Fibroblast of peridontal ligament (primary cell): ENCODE measurements around the gene SERPINH1.
A peak's percentile ranks its signal among the peaks of the same experiment; 100 is the strongest.
"Not testable (repeated sequence)": the region's sequence is repeated elsewhere in the genome, so short reads cannot be mapped to it uniquely, and the experiment has no call there.

ENCODE experiments used
- DNase-seq: peaks from one replicate; pipeline ENCODE4 v3.0.0-alpha.2; 2010; ENCODE audit errors: extremely low read depth

Gene SERPINH1

DNA sequence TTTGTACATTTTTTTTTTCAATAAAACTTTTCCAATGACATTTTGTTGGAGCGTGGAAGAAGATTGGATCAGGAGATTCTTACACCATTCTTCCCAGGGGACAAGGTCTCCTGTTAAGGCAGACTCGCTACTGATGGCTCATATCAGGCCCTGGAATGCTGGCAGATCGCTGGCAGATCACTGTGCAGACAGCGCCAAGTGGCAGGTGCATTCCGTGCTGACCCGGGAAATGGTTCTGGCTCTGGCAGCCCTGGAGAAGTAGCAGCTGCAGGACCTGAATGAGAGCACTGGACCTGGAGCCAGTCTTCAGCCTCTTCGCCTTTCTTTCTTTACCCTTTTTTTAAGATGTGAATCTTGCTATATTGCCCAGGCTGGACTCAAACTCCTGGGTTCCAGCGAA, 10.7 kb downstream of the SERPINH1 start:
- DNase-seq = no peak

DNA sequence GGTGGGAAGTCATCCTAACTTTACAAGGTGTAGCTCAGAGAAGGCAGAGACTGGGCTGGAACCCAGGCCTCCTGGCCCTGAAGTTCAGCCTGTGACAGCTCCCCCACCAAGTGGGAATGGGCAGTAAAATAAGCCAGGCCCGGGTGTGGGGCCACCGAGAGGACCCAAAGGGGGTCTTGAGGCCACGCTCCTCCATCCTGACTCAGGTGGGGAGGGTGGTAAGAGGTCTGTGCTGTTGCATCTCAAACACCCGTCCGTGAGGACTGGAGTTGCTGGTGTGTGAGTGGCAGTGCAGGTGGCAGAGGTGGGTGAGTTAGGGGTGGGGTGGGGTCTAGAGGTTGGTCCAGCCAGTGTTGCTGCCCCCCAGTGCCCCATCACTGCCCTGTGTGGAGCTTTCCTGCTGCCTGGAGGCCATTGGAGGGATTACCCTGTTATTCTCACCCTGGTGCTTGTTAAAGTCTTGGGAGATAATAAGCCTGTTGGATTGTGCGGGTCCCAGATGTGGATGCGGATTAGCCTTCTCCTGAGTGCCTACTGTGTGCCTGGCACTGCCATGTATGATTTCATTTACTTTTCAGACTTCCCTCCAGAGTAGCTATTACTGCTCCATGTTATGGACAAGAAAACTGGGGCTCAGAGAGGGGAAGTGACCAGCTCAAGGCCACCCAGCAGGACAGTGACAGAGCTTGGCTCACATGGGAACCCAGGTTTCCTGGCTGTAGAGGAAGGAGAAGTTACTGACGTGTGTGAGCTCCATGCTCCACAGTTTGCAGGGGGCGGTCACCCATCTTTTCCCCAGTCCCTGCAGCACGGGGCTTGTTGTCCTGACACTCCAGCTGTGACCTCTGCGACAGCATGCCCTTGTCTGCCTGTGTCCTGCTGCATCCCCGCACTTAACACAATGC, 12.9 kb downstream of the SERPINH1 start:
- DNase-seq = no peak

DNA sequence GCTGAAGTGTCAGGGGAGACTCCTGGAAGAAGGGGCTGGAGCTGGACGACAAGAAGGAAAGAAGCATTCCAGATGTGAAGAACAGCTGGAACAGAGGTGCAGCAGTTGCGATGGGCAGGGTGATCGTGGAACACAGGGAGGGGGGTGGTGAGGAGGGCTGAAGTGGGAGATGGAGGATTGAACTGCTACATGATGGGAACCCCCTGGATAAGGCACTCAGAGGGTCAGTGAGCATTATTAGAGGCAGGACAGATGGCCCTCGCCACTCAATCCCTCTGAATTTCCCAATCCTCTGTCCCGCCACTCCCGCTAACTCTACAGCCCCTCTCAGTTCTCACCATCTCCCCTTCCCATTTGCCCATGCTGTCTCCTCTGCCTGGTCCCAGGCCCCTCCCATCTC, 14.0 kb downstream of the SERPINH1 start:
- no peak for DNase-seq

DNA sequence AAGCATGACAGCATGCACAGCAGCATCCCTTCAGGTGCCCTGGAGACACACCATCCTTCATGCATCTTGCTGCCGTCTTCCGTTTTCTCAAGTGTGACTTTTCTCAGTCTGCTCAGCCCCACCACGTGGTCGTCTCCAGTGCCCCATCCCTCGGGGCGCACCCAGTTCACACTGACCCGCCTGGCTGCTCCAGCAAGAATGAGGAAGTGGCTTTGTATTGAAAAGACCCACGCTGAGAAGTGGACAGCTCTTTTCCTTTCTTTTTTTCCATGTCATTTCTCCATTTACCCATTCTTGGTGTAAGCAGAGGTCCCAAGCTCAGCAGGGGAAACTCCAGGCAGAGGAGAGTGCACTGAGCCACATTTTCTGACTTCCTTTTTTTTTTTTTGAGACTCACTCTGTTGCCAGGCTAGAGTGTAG, 14.5 kb downstream of the SERPINH1 start:
- DNase-seq = peak; percentile 59

DNA sequence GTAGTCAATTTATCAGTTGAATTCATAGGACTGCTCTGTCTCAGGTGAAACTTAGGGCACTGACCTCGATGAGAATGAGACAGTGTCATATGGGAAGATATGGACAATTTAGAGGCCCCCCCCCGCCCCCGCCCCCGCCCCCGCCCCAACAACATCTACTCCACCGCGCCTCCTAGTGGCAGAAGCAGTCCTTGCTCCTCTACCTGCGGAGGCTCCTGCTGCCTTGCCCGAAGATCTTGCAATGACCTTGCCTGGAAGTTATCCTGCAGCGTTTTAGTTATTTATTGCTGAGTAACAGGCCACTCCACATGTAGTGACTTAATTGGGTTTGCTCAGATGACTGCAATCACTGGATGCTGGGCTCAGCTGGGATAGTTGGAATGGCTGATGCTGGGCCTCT, 15.2 kb downstream of the SERPINH1 start:
- DNase-seq = peak; percentile 49

DNA sequence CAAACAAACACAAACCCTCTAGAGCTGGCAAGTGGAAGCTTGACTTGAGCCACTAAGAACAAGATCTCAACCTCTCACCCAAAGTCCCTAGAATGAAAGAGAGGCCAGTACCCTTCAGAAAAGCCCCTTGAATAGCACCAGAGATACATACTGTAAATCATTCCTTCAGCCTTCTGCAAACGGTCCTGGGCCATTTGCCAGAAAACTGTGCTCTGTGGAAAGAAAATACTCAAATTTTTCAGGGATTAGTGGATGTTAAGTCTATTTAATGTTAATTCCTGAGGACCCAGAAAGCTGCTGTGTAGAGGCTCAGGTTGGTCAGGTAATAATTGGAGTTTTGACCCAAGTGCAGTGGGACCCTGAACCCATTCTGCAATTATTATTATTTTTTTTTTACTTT, 16.9 kb downstream of the SERPINH1 start:
- peak; percentile 46 for DNase-seq

DNA sequence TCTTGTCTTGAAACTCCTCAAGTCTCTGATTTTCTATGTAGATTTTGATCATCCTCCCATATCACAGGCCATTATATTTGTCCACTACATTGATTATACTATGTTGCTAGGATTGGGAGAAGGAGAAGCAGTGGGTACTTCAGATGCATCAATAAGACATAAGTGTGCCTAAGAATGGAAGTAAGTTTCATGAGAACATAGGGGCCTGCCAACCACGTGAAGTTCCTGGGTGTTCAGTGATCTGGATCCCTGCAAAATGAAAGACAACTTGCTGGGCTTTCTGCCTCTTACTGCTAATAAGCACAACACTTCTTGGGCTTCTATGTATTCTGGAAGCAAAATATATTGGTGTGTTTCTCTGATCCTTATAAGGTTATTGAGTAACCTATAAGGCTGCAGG, 17.8 kb downstream of the SERPINH1 start:
- DNase-seq = no peak

DNA sequence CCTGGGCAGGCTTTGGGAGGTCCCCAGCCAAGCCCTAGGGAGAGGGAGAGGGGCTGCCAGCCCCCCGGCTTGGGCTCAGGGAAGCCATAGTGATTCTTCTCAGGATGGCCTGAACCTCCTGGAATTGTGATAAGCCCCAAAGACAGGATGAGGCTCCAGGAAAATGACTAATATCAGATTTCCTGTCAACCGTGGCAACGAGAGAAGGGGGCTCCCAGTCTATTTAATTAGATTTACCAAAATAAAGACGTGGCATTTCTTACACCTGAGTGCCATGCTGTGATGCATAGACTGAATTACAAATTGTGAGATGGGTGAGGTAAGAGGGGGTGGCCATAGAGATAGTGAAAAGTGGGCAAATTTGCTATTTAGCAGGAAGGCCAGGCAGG, 20.4 kb downstream of the SERPINH1 start:
- DNase-seq = no peak

DNA sequence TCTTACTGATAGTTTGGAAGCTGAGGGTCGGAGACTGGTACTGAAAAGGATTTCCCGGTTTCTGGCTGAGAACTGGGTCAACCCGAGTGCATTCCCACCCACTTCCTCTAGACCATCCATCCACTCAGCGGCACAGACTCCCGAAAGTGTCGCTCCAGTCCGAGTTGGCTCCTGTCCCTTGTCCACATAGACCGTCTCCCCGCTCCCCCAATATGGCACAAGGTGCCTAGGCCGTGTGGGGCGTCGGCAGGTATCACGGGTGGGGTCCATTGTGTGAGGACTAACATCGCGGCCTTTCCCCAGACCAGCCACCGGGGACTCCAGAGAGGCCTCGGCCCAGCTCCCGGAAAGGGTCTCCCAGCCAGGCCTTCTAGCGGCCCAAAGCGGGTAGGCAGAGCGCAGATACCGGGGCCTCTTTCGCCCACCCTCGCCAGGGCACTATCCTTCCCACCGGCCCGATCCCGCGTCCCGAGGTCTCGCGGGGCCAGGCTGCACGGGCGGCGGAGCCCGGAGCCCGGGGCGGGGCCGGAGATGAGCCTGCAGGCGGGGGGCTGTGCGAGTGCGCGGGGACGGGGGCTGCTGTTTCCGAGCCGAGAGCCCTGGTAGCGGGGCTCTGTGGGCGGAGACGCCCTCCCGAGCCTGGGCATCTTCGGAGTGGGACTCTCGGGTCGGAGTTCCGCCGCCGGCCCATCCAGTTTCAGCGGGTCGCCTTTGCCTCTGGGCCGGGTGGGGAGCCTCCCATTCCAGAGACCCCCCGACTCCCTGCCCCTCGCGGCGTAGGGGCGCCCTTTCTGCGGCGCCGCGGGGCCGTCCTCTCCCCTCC, 21.1 kb downstream of the SERPINH1 start:
- DNase-seq = peak; percentile 63

DNA sequence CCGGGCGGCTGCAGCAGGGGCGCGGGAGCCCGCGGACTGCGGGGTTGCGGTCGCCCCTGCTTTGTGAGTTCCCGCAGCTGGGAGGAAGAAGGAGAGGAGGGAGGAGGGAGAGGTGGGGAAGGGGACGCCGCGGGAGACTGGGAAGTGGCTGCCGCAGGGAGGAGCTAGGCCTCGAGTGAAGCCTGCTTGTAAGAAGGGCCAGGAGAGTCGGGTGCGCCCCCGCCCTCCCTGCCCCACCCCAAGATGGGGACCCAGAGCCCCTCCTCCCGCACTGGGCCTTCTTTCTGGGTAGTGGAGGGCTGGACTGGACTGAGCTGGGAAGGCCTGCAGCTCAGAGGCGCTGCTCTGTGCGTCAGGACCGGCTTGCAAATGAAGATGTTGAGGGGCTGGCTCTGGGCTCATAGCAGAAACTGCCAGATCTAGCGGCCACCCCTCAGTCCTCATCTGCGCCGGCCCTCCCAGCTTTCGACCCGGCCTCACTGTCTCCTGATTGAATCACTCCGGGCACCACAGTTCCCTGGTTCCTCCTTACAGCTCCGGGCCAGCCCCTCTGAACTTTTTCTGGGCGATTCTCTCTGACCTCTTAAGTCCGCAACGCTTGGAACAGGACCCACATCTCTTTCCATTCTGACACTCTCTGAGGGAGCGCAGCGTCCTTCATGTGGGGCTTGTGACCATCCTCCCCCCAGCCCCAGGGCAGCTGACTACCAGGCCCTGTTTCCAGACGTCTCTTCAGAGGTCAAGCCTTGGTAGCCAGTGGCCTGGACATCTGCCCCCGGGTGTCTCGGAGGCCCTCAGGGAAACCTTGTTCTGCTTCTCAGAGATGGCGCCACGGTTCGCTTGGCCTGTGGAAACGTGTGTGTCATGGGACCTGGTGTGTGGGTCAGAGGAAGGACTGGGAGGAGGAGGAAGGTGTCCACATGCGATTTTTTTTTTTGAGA, 21.9 kb downstream of the SERPINH1 start:
- DNase-seq = peak; percentile 79

DNA sequence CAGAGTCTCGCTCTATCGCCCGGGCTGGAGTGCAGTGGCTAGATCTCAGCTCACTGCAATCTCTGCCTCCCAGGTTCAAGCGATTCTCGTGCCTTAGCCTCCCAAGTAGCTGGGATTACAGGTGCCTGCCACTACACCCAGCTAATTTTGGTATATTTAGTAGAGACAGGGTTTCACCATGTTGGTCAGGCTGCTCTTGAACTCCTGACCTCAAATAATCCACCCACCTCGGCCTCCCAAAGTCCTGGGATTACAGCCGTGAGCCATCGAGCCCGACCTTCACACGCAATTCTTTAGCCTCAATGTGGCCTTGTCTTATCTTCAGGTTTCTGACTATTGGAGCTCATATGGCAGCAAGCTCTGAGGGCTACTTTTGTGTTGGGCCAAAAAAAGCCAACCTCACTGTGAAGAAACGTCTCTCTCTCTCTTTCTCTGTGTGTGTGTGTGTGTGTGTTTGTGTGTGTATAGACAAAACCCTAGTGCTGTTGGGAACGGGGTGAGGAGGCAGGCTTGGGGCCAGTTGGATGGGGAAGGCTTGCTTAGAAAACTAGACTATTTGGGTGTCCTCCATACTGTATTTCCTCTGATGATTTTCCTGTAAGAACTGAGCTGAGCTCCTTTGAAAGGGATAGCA, 22.7 kb downstream of the SERPINH1 start:
- DNase-seq = not testable (repeated sequence)

DNA sequence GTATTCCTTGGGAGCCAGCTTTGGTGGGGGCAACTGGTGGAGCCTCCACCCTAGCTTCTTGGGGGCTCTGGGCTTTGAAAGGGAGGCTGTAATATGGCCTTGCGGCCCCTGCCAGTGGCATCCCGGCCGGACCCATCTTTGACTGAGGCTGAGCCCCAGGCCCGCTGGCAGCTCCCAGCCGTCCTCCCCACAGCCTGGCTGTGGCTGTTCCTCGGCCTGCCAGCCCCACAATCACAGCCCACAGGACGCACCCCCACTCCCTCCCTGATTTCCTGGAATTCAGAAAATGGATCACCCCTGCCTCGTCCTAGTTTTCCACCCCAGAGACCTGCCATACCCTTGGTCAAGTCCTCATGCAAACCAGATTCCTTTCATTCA, 23.2 kb downstream of the SERPINH1 start:
- DNase-seq = no peak

DNA sequence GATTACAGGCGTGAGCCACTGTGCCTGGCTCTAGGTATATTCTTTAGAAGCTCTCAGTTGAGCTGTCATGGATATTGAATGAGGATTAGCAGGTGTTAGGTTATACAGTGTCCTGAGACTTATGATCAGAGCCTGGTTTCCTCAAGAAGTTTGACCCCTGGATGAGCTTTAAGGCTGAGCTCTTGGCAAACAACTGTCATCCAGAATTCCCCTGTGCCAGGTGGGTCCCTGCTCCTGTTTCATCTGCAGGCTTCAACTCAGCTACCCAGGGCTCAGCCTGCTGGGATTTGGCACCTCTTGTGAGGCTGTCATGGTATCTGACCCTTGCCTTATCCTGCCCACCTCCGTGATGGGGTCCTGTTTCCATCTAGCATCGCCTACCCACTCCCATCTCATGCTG, 24.3 kb downstream of the SERPINH1 start:
- DNase-seq = no peak

DNA sequence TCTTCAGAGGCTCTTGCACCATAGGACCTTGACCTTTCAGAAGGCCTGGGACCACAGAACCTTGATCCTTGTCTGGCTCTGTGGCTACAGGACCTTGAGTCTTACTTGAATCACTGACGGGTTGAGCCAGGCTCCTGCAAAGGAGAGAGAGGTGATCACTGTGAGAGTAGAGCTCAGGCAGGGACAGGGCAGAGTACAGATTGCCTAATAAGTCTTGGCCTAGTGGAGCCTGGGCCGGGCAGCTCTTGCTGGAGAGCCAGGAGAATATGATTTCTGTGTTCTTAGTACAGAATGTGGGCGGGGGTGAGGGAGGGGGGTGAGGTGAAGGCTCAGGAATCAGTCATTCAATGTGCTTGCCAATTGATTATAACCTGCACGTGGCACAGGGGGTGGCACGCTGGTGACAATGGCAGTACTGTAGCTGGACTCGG, 26.0 kb downstream of the SERPINH1 start:
- DNase-seq = no peak

DNA sequence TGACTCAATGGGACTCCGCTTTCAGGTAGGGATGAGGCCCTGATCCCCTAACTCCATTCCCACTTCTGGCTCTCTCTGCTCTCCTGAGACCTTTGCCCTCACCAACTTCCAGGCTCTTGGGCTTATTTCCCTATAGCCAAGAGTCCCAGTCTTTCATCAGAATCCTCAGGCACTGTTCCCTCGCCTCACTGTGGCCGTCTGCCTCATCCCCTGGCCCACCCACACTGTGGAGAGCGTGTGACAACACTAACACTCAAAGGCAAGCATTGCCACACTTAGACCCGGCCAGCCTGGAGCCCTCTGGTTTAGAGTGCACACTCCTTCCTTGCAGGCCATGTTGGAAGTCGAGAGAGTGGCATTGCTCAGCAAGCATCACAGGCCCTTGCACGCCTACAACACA, 27.0 kb downstream of the SERPINH1 start:
- DNase-seq = no peak

DNA sequence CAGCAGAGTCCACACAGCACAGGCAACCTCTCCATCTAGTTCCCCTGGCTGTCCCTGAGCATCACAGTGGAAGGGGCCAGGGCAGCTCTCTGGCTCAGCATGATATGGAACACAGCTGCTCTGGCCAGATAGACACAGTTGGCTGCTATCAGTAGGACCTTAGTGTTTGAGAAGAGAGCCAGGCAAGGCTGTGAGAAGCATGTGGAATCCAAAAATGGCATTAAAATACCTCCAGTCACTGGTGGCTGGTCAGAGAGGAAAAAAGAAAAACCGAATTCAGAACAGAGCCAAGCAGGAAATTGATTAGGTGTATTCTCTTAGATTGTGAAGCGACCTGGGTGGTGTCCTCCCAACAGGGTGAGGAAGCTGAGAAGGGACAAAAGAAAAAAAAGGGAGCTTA, 27.9 kb downstream of the SERPINH1 start:
- DNase-seq = no peak

DNA sequence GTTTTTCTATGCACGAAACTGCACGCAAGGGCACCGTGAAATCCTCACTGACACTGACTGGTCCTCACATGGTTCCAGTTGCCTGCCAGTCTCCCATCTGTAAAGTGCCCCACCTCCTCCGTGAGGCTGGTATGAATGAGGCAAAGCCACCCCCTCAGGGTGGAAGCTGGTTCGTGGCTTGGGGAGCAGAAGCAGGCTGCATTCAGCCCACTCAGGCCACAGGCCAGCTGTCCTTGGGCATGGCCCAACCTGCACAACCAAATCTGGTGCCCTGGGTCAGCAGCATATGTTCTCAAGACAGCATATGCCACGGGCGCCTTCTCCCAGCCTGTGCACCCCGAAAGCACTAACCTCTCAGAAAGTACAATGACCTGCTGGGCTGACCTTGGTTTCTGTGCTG, 29.3 kb downstream of the SERPINH1 start:
- DNase-seq = no peak

DNA sequence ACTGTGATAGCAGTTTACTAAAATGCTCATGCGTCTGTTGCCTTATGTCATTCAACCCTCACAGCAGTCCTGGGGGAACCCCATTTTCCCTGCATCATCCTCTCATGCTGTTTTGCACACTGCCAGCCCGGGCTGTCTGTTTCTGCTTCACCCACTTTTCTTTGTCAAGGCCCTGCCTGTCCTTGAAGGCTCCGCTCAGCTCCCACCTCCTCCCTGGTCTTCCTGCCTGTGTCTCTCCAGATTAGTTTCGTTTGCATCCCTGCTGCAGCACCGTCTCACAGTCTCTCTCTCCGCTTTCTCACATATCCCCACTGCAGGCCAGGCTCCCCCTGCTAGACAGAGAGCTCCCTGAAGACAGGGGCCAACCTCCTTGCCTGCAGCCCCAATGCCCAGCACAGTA, 29.9 kb downstream of the SERPINH1 start:
- DNase-seq = no peak

DNA sequence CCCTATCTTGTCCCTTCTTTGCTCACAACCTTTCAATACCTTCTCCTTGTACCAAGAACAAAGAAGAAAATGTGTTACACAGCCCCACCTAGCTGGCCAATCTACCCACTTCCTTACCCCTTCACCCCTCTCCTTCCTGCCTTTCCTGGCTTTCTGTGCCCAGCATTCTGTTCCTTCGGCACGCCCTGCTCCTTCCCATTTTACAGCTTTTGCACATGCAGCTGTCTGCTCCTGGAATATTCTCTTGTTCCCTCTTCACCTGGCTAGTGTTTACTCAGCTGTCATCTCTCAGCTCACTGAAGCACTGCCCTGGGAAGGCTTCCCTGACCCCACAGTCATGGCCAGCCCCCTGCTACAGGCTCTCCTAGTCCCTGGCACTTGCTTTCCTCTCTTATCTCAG, 30.7 kb downstream of the SERPINH1 start:
- no peak for DNase-seq

DNA sequence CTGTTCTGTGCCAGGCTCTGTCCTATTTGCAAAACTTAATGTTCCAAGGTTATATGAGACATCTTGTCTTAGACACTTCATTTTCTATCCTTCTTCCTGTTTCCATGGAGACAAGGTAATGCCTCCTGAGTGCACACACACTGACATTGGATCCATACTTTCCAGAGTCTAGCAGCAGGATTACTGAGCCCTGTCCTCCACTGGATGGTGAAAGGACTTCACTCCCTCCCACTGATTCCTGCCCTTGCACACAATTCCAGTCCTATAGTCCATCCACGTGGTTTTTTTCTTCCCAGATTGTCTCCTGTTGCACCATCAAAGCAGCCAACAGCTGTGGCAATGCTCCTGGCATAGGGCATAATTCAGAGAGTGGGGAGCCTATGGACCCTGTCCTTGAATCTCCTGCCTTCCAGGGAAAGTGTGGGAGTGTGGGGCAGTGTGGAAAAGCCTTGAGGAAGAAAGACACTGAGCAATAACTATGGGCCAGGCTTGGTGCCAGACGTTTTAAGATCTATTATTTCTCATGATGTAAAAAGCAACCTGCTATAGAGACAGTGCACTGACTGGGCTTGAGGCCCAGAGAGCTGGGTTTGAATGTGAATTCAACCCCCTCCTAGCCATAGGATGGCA, 31.3 kb downstream of the SERPINH1 start:
- DNase-seq = no peak

DNA sequence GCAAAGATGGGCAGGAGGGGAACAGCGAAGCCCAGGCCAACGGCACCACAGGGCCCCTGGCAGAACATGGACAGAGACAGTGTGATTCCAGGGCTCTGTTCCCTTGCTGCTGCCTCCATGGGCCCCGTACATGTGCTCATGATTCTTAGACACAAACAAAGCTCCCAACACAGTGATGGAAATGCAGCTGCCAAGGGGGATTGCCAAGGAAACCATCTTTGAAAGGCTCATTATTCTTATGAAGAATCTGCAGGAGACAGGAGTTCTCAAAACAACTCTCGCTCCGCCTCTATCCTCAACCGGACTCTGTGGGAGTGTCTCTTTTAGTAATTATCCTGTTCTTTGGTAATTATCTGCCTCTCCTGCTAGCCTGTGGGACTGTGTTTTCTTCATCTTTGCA, 32.2 kb downstream of the SERPINH1 start:
- DNase-seq = no peak
